Upper lobe of right lung (tissue), 1 donor: Measurements from ENCODE around the gene CNTNAP2. TPM values are rescaled to one million over a fixed set of nuclear protein-coding genes. Genes with fewer than 3 reads are reported as not detected.
"Not testable (repeated sequence)": the region's sequence is repeated elsewhere in the genome, so short reads cannot be mapped to it uniquely, and the experiment has no call there.

ENCODE experiments used
- ATAC-seq: fragments of 200-7000 bp; cut with Tn5 transposase; one replicate; pipeline ENCODE4 v1.9.1; 2020; ENCODE audit warnings: mild to moderate bottlenecking, moderate library complexity
- DNase-seq: peaks from one replicate; pipeline ENCODE4 v3.0.0-alpha.2; 2020
- H3K27ac ChIP-seq: fragments of 200-600 bp; one replicate; pipeline ENCODE4 v1.8.0; 2022
- H3K27me3 ChIP-seq: fragments of 200-600 bp; one replicate; pipeline ENCODE4 v1.8.0; 2022; ENCODE audit warnings: mild to moderate bottlenecking
- H3K36me3 ChIP-seq: fragments of 200-600 bp; one replicate; pipeline ENCODE4 v1.8.0; 2022
- H3K4me1 ChIP-seq: fragments of 200-600 bp; one replicate; pipeline ENCODE4 v1.8.0; 2022
- H3K4me3 ChIP-seq: fragments of 200-600 bp; one replicate; pipeline ENCODE4 v1.8.0; 2022; ENCODE audit warnings: mild to moderate bottlenecking
- H3K9me3 ChIP-seq: fragments of 200-600 bp; one replicate; pipeline ENCODE4 v1.8.0; 2022
- CTCF ChIP-seq: fragments of 200-600 bp; IDR thresholded peaks from one replicate; pipeline ENCODE4 v1.8.0; 2022; ENCODE audit warnings: antibody characterized with exemption
- intact Hi-C: fragments of 100-400 bp; cut with DNase I; formaldehyde crosslinking; loops from one replicate; pipeline ENCODE4 v1.11.0; 2022
- total RNA-seq: library from RNA; stranded (reverse); fragmentation: NEBNext Ultra II Directional; extraction: Animal tissue kit (Norgen Biotek cat#: 25700); gene quantifications from one replicate; pipeline ENCODE4 v1.2.1, GENCODE V29; 2021
- donor health status: DM: no; HTN: yes; CAD: no; lungs with severe emphysema.

The CNTNAP2 gene
- total RNA-seq, 1 donor from 2014 or later: 0.41 TPM

GRCh38 chr7:147106746-147107145 is 990.1 kb downstream of the CNTNAP2 start:
- no peaks in the 10 kb centered on the region for H3K27me3 ChIP-seq
- H3K4me1 ChIP-seq: no peaks in the 10 kb centered on the region
- TF ChIP-seq CTCF: no peak
- no peaks in the 10 kb centered on the region for H3K36me3 ChIP-seq
- no peaks in the 10 kb centered on the region for H3K9me3 ChIP-seq
- ATAC-seq: no peak
- H3K27ac ChIP-seq: no peak overlapping the region
- DNase-seq: no peak
- H3K4me3 ChIP-seq: no peak overlapping the region
- intact Hi-C loops: no loop called here

- H3K27ac ChIP-seq, H3K27me3 ChIP-seq, H3K9me3 ChIP-seq, ATAC-seq, H3K36me3 ChIP-seq, intact Hi-C loops, DNase-seq, H3K4me1 ChIP-seq, H3K4me3 ChIP-seq: not testable (repeated sequence)
These were observed 997.9 kb downstream of the CNTNAP2 start for GRCh38 chr7:147114525-147114924.

DNA sequence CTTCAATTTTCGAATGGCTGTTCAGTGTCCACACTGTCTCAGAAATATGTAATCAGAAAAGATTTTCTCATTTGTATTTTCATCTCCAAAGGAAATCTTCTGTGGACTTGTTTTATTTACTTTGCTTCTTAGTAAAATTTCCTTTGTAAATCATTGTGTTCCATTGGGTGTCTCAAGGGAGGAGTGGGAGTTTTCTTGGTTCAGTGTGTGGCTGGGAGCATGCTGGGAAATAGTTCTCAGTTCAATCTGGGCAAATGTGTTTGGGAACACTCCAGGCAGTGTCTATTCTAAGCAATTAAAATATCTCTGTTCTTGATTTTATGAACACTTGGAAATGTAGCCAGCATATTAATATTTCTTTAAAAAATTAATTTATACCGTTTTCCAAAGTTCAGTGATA is 1019.8 kb downstream of the CNTNAP2 start:
- DNase-seq (no peak), ATAC-seq (no peak)
- no peaks in the 10 kb centered on the region for H3K9me3 ChIP-seq
- no peaks in the 10 kb centered on the region for H3K27me3 ChIP-seq
- TF ChIP-seq CTCF: no peak
- no peak overlapping the region for H3K4me3 ChIP-seq
- H3K27ac ChIP-seq: no peak overlapping the region
- no peaks in the 10 kb centered on the region for H3K4me1 ChIP-seq
- intact Hi-C loops: no loop called here
- no peaks in the 10 kb centered on the region for H3K36me3 ChIP-seq

GRCh38 chr7:147145194-147145593 is 1028.6 kb downstream of the CNTNAP2 start:
- ATAC-seq: no peak
- no peak for TF ChIP-seq CTCF

DNA sequence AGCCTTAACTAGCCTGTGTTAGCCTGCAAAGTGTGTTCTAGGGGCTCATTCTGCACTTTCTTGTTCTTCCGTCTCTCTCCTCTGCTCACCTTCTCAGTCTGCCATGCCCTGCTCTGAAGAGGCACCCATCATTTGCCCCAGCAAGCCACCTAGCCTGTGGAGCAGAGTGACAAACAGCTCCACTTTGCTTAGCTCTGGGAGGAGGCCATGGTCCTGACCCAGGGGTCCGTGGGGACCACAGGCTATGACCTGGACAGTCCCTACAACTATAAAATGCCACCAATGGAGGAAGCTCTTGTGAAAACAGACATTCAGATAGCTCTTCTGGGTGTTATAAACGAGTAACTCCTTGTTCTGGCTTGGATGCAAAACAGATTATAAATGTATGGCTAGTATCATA is 1029.6 kb downstream of the CNTNAP2 start:
- no peak for ATAC-seq
- intact Hi-C loops: no loop called here

More at GRCh38 chr7:147145194-147145593, 1028.6 kb downstream of the CNTNAP2 start:
- Histone ChIP-seq H3K9me3 (no peaks in the 10 kb centered on the region), H3K27me3 (no peaks in the 10 kb centered on the region), H3K4me3 (no peak overlapping the region), H3K27ac (no peak overlapping the region), H3K4me1 (no peaks in the 10 kb centered on the region), H3K36me3 (no peaks in the 10 kb centered on the region)
- DNase-seq: no peak
- intact Hi-C loops: no loop called here

GRCh38 chr7:147151661-147152060 is 1035.1 kb downstream of the CNTNAP2 start:
- Histone ChIP-seq H3K9me3 (no peaks in the 10 kb centered on the region), H3K36me3 (no peaks in the 10 kb centered on the region), H3K27ac (no peak overlapping the region), H3K4me3 (no peak overlapping the region), H3K4me1 (no peaks in the 10 kb centered on the region), H3K27me3 (no peaks in the 10 kb centered on the region)
- no peak for TF ChIP-seq CTCF
- DNase-seq: no peak
- ATAC-seq: no peak
- intact Hi-C loops: no loop called here

More for the DNA sequence above, 1029.6 kb downstream of the CNTNAP2 start:
- H3K27ac ChIP-seq: no peak overlapping the region
- DNase-seq: no peak
- no peaks in the 10 kb centered on the region for H3K4me1 ChIP-seq
- H3K36me3 ChIP-seq: no peaks in the 10 kb centered on the region
- TF ChIP-seq CTCF: no peak
- no peak overlapping the region for H3K4me3 ChIP-seq
- no peaks in the 10 kb centered on the region for H3K9me3 ChIP-seq
- H3K27me3 ChIP-seq: no peaks in the 10 kb centered on the region
